Suprapubic skin (tissue), 4 donors: ENCODE data around the gene DNAJC5. TPM values are rescaled to one million over a fixed set of nuclear protein-coding genes. Genes with fewer than 3 reads are reported as not detected.

Source experiments
- total RNA-seq, 4 donors: library from RNA; depleted of rRNA; stranded (reverse); fragments of >200 nt; gene quantifications; one replicate each; pipeline ENCODE4 v1.1.0, GENCODE V29; 2016

Gene DNAJC5
- total RNA-seq, 4 donors from 2014 or later = 36.4 to 62.0 (median 53.7) TPM

Other genes with a start within 250 kb of the DNAJC5 start
- 10 to 100 TPM; 14.2 to 20.7 (median 17.0) TPM for gene STMN3, start 241.7 kb upstream of the DNAJC5 start, total RNA-seq
- gene RTEL1, start 236.8 kb upstream of the DNAJC5 start, total RNA-seq = 10 to 100 TPM in 2 of 4 donors, 1 to 10 TPM in 2; 6.9 to 26.6 (median 13.9) TPM
- gene TNFRSF6B, start 198.5 kb upstream of the DNAJC5 start, total RNA-seq = 10 to 100 TPM in 2 of 4 donors, 1 to 10 TPM in 2; 2.1 to 16.1 (median 11.1) TPM
- gene ARFRP1, start 187.2 kb upstream of the DNAJC5 start, total RNA-seq = 10 to 100 TPM; 22.1 to 31.9 (median 27.6) TPM
- 10 to 100 TPM; 21.7 to 25.8 (median 23.3) TPM for gene ZGPAT, start 187.1 kb upstream of the DNAJC5 start, total RNA-seq
- gene LIME1, start 158.5 kb upstream of the DNAJC5 start, total RNA-seq = 10 to 100 TPM; 12.2 to 36.5 (median 16.9) TPM
- gene SLC2A4RG, start 155.3 kb upstream of the DNAJC5 start, total RNA-seq = 100 to 1,000 TPM in 3 of 4 donors, 10 to 100 TPM in 1; 96.9 to 118 (median 107) TPM
- 1 to 10 TPM; 3.4 to 5.1 (median 4.4) TPM for gene ZBTB46, start 63.9 kb upstream of the DNAJC5 start, total RNA-seq
- not detected for gene ABHD16B, start 33.6 kb upstream of the DNAJC5 start, total RNA-seq
- gene TPD52L2, start 29.9 kb upstream of the DNAJC5 start, total RNA-seq = 10 to 100 TPM; 66.5 to 87.4 (median 74.1) TPM
- gene UCKL1, start 61.3 kb downstream of the DNAJC5 start, total RNA-seq = 10 to 100 TPM; 32.3 to 80.1 (median 52.5) TPM
- gene ZNF512B, start 74.8 kb downstream of the DNAJC5 start, total RNA-seq = 10 to 100 TPM; 17.7 to 32.4 (median 24.3) TPM
- 10 to 100 TPM in 2 of 4 donors, 1 to 10 TPM in 2; 7.2 to 15.8 (median 9.6) TPM for gene SAMD10, start 84.5 kb downstream of the DNAJC5 start, total RNA-seq
- 10 to 100 TPM; 70.7 to 93.0 (median 83.9) TPM for gene PRPF6, start 86.0 kb downstream of the DNAJC5 start, total RNA-seq
- gene C20orf204, start 141.1 kb downstream of the DNAJC5 start, total RNA-seq = 1 to 10 TPM; 1.1 to 5.1 (median 1.8) TPM
- 1 to 10 TPM in 3 of 4 donors, under 1 TPM in 1; 0.79 to 8.7 (median 3.3) TPM for gene SOX18, start 154.5 kb downstream of the DNAJC5 start, total RNA-seq
- gene TCEA2, start 168.1 kb downstream of the DNAJC5 start, total RNA-seq = 10 to 100 TPM in 3 of 4 donors, 1 to 10 TPM in 1; 8.6 to 27.9 (median 13.2) TPM
- gene RGS19, start 184.4 kb downstream of the DNAJC5 start, total RNA-seq = 10 to 100 TPM; 14.8 to 18.4 (median 16.2) TPM
- gene OPRL1, start 185.0 kb downstream of the DNAJC5 start, total RNA-seq = under 1 TPM; 0.45 to 0.68 (median 0.52) TPM
- gene LKAAEAR1, start 189.3 kb downstream of the DNAJC5 start, total RNA-seq = not detected
- not detected for gene NPBWR2, start 212.4 kb downstream of the DNAJC5 start, total RNA-seq